HEK293T (cell line): ENCODE measurements around the gene TMEM31.
"Not testable (repeated sequence)": the region's sequence is repeated elsewhere in the genome, so short reads cannot be mapped to it uniquely, and the experiment has no call there.

Experiments
- CTCF ChIA-PET: fragments of 350-600 bp; formaldehyde crosslinking; extraction: SDS; loops from one replicate; lab custom pipeline; 2021; ENCODE audit warnings: antibody characterized with exemption, inconsistent platforms; lab: Yijun Ruan, JAX
- POLR2A ChIA-PET: fragments of 350-600 bp; formaldehyde crosslinking; extraction: SDS; loops from one replicate; lab custom pipeline; 2020; ENCODE audit warnings: antibody characterized with exemption, inconsistent platforms; lab: Yijun Ruan, JAX
- DNase-seq: peaks from one replicate; pipeline ENCODE4 v3.0.0; 2012; ENCODE audit warnings: mixed read lengths; ENCODE audit errors: extremely low spot score
- ARNT ChIP-seq: fragments of 450-650 bp; IDR thresholded peaks from 2 replicates; pipeline ENCODE4 v1.6.1; 2017; ENCODE audit warnings: mild to moderate bottlenecking
- BHLHE40 ChIP-seq: fragments of 450-650 bp; IDR thresholded peaks from 2 replicates; pipeline ENCODE4 v1.6.1; 2016; ENCODE audit warnings: mild to moderate bottlenecking, moderate library complexity, borderline replicate concordance
- CTBP1 ChIP-seq: fragments of 450-650 bp; IDR thresholded peaks from 2 replicates; pipeline ENCODE4 v1.6.1; 2016; ENCODE audit warnings: borderline replicate concordance
- ELF4 ChIP-seq: fragments of 450-650 bp; IDR thresholded peaks from 2 replicates; pipeline ENCODE4 v1.6.1; 2017; ENCODE audit warnings: antibody characterized with exemption
- FOXA1 ChIP-seq: fragments of 450-650 bp; IDR thresholded peaks from 2 replicates; pipeline ENCODE4 v1.6.1; 2016; ENCODE audit warnings: mild to moderate bottlenecking
- FOXK2 ChIP-seq: fragments of 450-650 bp; IDR thresholded peaks from 2 replicates; pipeline ENCODE4 v1.6.1; 2016; ENCODE audit warnings: mild to moderate bottlenecking
- L3MBTL2 ChIP-seq: fragments of 450-650 bp; conservative IDR thresholded peaks from 2 replicates; pipeline ENCODE4 v1.6.1; 2016; ENCODE audit warnings: mild to moderate bottlenecking
- LEF1 ChIP-seq: fragments of 450-650 bp; IDR thresholded peaks from 2 replicates; pipeline ENCODE4 v1.6.1; 2017; ENCODE audit warnings: mild to moderate bottlenecking, borderline replicate concordance
- NFRKB ChIP-seq: fragments of 450-650 bp; IDR thresholded peaks from 2 replicates; pipeline ENCODE4 v1.6.1; 2016; ENCODE audit warnings: mild to moderate bottlenecking, moderate library complexity
- PKNOX1 ChIP-seq: fragments of 450-650 bp; IDR thresholded peaks from 2 replicates; pipeline ENCODE4 v1.6.1; 2016
- SP1 ChIP-seq: fragments of 450-650 bp; IDR thresholded peaks from 2 replicates; pipeline ENCODE4 v1.6.1; 2017
- SUZ12 ChIP-seq: fragments of 450-650 bp; IDR thresholded peaks from 2 replicates; pipeline ENCODE4 v1.6.1; 2016; ENCODE audit warnings: mild to moderate bottlenecking
- TARDBP ChIP-seq: fragments of 450-650 bp; IDR thresholded peaks from 2 replicates; pipeline ENCODE4 v1.6.1; 2016
- ZNF384 ChIP-seq: fragments of 450-650 bp; IDR thresholded peaks from 2 replicates; pipeline ENCODE4 v1.6.1; 2016

The TMEM31 gene

GRCh38 chrX:103756736-103757135 lies 46.0 kb downstream of the TMEM31 start:
- ChIA-PET CTCF (no interaction called here), POLR2A (no interaction called here)
- DNase-seq = no peak
- TF ChIP-seq PKNOX1 (no peak), FOXK2 (no peak), SUZ12 (no peak), TARDBP (no peak), NFRKB (no peak)

- CTCF ChIA-PET = no interaction called here
- POLR2A ChIA-PET = no interaction called here
- no peak for TF ChIP-seq BHLHE40
- TF ChIP-seq SP1 = no peak
- no peak for TF ChIP-seq ARNT
- no peak for TF ChIP-seq L3MBTL2
- no peak for TF ChIP-seq CTBP1
- no peak for TF ChIP-seq ZNF384
- no peak for TF ChIP-seq FOXA1
- TF ChIP-seq LEF1 = no peak
- TF ChIP-seq NFRKB = no peak
- TF ChIP-seq ELF4 = no peak
- no peak for TF ChIP-seq PKNOX1
- no peak for DNase-seq
Measured at GRCh38 chrX:103758555-103758954, 47.8 kb downstream of the TMEM31 start.

- CTCF ChIA-PET, POLR2A ChIA-PET, DNase-seq: not testable (repeated sequence)
Measured at GRCh38 chrX:103763541-103763940, 52.8 kb downstream of the TMEM31 start.
